GM13977 (cell line): ENCODE results near the gene NINL.

Experiments used
- DNase-seq: peaks from one replicate; pipeline ENCODE4 v3.0.0; 2012; ENCODE audit warnings: low spot score
- CTCF ChIP-seq: IDR thresholded peaks from 2 replicates; pipeline ENCODE4 v1.5.1; 2012; ENCODE audit warnings: mild to moderate bottlenecking, control low read depth; ENCODE audit not compliant: insufficient read depth; ENCODE audit errors: extremely low read depth, missing control alignments
- in situ Hi-C: fragments of 300-500 bp; cut with MboI; formaldehyde crosslinking; loops from one replicate; pipeline ENCODE4 v1.12.0; 2022; ENCODE audit warnings: low sequenced_read_pairs, low pct_unique_long_range_greater_than_20kb, mixed read lengths, inconsistent platforms; ENCODE audit not compliant: unreplicated experiment

The NINL gene

GRCh38 chr20:25541676-25542075 is 43.7 kb downstream of the NINL start:
- in situ Hi-C loops, result no loop called here
- TF ChIP-seq CTCF, result no peak
- DNase-seq, result no peak

- TF ChIP-seq CTCF, result peak; percentile 6
- DNase-seq, result no peak
- in situ Hi-C loops, result no loop called here
These were observed 45.3 kb downstream of the NINL start for GRCh38 chr20:25539742-25540672.

GRCh38 chr20:25538838-25539665 is 46.3 kb downstream of the NINL start:
- no peak for TF ChIP-seq CTCF
- DNase-seq, result no peak
- in situ Hi-C loops, result no loop called here

- in situ Hi-C loops, result no loop called here
- TF ChIP-seq CTCF, result no peak
- no peak for DNase-seq
These were observed 47.4 kb downstream of the NINL start for GRCh38 chr20:25537890-25538289.

- no peak for DNase-seq
- TF ChIP-seq CTCF, result no peak
- in situ Hi-C loops, result no loop called here
These were observed 49.6 kb downstream of the NINL start for GRCh38 chr20:25535762-25536161.

GRCh38 chr20:25534845-25535244 is 50.5 kb downstream of the NINL start:
- no peak for DNase-seq
- in situ Hi-C loops, result no loop called here
- no peak for TF ChIP-seq CTCF
